Measurements from ENCODE around the gene C16orf87. TPM values are rescaled to one million over a fixed set of nuclear protein-coding genes. Genes with fewer than 3 reads are reported as not detected.
A peak's percentile ranks its signal among the peaks of the same experiment; 100 is the strongest.

The C16orf87 gene
- polyA plus RNA-seq, 2 of the 4 experiments (the other 2 are of a cell fraction): 10.8 to 17.1 TPM

- peaks cover 13% of the 10 kb centered on the region; the same call in 1 of the 3 replicates for H3K9me3 ChIP-seq
- DNase-seq (ENCODE audit: low read depth in 1 of 2, low spot score in 1 of 2): no peak
- POLR2A ChIA-PET: no interaction called here
- no peak for ATAC-seq
- H3K4me3 ChIP-seq: no peak overlapping the region
- H3K4me2 ChIP-seq: no peak overlapping the region
- no peak overlapping the region for H3K27ac ChIP-seq
- FAIRE-seq: no peak
- no peak for TF ChIP-seq ELK1 (IDR thresholded peaks at IDR 0.05; ENCODE audit: low read depth, low read length)
- 0 out of 2 replicates have a peak, but pooled peaks have one; percentile 15 for TF ChIP-seq HDAC2 (IDR thresholded peaks at IDR 0.05)
- no peak for TF ChIP-seq USF2 (IDR thresholded peaks at IDR 0.05)
- H3K4me1 ChIP-seq: peaks cover 13% of the 10 kb centered on the region
- CTCF ChIA-PET: interaction anchor here (0.6 to 1.8 kb wide), 3 partner anchors 14 to 115 kb away, joined by 4 to 9 read pairs (median 5); no protein-coding TSS in a partner anchor
- 90% methylated on average over 1 of the region's 1 CpG for WGBS (ENCODE audit: missing lambda C conversion rate)
These were observed 16.2 kb downstream of the C16orf87 start for GRCh38 chr16:46814790-46815189.

- POLR2A ChIA-PET: no interaction called here
- peaks cover 19% of the 10 kb centered on the region for H3K4me1 ChIP-seq
- H3K9me3 ChIP-seq: peaks cover 13% of the 10 kb centered on the region; the same call in 1 of the 3 replicates
- FAIRE-seq (peak; percentile 7), DNase-seq (ENCODE audit: low read depth in 1 of 2, low spot score in 1 of 2) (no peak), ATAC-seq (no peak)
- H3K27ac ChIP-seq: no peak overlapping the region
- no peak overlapping the region for H3K4me3 ChIP-seq
- H3K4me2 ChIP-seq: no peak overlapping the region
- TF ChIP-seq MAX (IDR thresholded peaks at IDR 0.05) (no peak), FOSL2 (IDR thresholded peaks at IDR 0.05) (no peak), FOSL2 (CRISPR knock-in tag; IDR thresholded peaks at IDR 0.05) (no peak), RCOR1 (IDR thresholded peaks at IDR 0.05; ENCODE audit: low read depth, low read length) (no peak), HEYL (CRISPR knock-in tag; IDR thresholded peaks at IDR 0.05) (no peak)
- CTCF ChIA-PET: interaction anchor here (1.0 to 1.8 kb wide), 3 partner anchors 11 to 145 kb away, joined by 5 to 9 read pairs (median 7); no protein-coding TSS in a partner anchor
- WGBS (ENCODE audit: missing lambda C conversion rate): 91% methylated on average over 7 of the region's 7 CpGs
These were observed 17.4 kb downstream of the C16orf87 start for GRCh38 chr16:46813611-46814010.

- 79% methylated on average over 6 of the region's 6 CpGs for WGBS (ENCODE audit: missing lambda C conversion rate)
- H3K9me3 ChIP-seq: peaks cover 13% of the 10 kb centered on the region; the same call in 1 of the 3 replicates
- CTCF ChIA-PET: interaction anchor here (1.0 to 1.8 kb wide), 3 partner anchors 11 to 145 kb away, joined by 5 to 9 read pairs (median 7); no protein-coding TSS in a partner anchor
- no peak for FAIRE-seq
- ATAC-seq: no peak
- DNase-seq (ENCODE audit: low read depth in 1 of 2, low spot score in 1 of 2): no peak
- no peak overlapping the region for H3K4me2 ChIP-seq
- H3K4me3 ChIP-seq: no peak overlapping the region
- POLR2A ChIA-PET: no interaction called here
- no peak for TF ChIP-seq ZFP36 (IDR thresholded peaks at IDR 0.05; ENCODE audit: borderline replicate concordance, partially characterized antibody)
- no peak for TF ChIP-seq HMGXB4 (CRISPR knock-in tag; IDR thresholded peaks at IDR 0.05; ENCODE audit: borderline replicate concordance)
- no peak for TF ChIP-seq KDM5A (IDR thresholded peaks at IDR 0.05)
- TF ChIP-seq HES2 (IDR thresholded peaks at IDR 0.05): no peak
- no peak for TF ChIP-seq BHLHE40 (IDR thresholded peaks at IDR 0.05; ENCODE audit: low read depth, low read length)
- TF ChIP-seq NPAS2 (CRISPR knock-in tag; IDR thresholded peaks at IDR 0.05; ENCODE audit: borderline replicate concordance): no peak
- no peak overlapping the region for H3K27ac ChIP-seq
- peaks cover 19% of the 10 kb centered on the region for H3K4me1 ChIP-seq
These were observed 18.0 kb downstream of the C16orf87 start for GRCh38 chr16:46812781-46813540.
